HG03108 (cell line): Measurements from ENCODE around the gene GGACT.

Experiments
- ATAC-seq: cut with Tn5 transposase; IDR thresholded peaks from one replicate; pipeline ENCODE4 v1.9.1; 2021; ENCODE audit warnings: moderate library complexity; ENCODE audit not compliant: unreplicated experiment

The GGACT gene

GRCh38 chr13:100515410-100515800, 73.2 kb downstream of the GGACT start:
- no peak for ATAC-seq

DNA sequence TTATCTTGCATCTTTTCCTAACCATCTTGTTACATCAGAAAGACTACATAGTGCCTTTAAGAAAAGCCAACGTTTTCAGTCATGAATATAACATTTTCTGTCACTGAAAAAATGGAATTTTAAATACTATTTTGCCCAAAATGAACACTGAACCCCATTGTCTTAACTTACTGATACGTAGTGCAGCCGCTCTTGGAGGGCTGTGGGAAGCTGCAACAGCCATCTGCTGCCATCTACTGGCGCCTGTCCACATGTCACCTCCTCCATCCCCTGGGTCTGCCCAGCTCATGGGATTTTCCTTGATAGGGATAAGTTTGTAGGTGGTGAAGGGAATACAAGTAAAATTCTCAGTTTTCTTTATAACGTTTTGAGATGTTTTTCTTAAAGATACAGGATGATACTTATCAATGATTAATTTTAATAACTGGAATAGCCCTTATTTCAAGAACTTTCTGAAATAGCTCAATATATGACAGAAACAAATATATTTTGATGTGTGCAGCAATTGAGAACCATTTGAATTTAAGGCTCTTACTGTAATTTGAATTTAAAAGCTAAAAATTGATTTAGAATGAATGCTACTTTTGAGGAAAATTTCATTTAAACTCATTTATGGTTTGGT, 73.7 kb downstream of the GGACT start:
- peak; percentile 56 for ATAC-seq

- ATAC-seq = no peak
These were observed 74.5 kb downstream of the GGACT start for GRCh38 chr13:100513987-100514670.

DNA sequence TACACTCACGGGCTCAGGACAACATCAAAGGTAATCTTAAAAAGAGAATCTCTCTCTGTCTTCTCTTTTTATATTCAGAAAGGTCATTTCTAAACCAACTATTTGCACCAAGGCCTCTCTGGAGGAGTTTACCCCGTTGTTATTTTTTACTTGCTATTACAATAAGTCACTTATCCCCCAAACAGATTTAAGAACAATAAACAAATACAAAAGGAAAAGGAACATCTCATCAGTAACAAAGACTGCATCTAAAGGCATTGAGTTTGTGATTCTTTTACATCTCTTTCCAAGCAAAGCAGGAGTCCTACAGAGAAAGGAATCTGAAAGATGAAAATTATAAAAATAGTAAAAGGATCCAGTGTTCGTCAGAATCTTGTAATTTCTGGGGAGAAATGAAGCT, 75.4 kb downstream of the GGACT start:
- ATAC-seq = no peak

- no peak for ATAC-seq
These were observed 76.2 kb downstream of the GGACT start for GRCh38 chr13:100512422-100512821.

GRCh38 chr13:100511466-100511865, 77.1 kb downstream of the GGACT start:
- ATAC-seq = no peak

DNA sequence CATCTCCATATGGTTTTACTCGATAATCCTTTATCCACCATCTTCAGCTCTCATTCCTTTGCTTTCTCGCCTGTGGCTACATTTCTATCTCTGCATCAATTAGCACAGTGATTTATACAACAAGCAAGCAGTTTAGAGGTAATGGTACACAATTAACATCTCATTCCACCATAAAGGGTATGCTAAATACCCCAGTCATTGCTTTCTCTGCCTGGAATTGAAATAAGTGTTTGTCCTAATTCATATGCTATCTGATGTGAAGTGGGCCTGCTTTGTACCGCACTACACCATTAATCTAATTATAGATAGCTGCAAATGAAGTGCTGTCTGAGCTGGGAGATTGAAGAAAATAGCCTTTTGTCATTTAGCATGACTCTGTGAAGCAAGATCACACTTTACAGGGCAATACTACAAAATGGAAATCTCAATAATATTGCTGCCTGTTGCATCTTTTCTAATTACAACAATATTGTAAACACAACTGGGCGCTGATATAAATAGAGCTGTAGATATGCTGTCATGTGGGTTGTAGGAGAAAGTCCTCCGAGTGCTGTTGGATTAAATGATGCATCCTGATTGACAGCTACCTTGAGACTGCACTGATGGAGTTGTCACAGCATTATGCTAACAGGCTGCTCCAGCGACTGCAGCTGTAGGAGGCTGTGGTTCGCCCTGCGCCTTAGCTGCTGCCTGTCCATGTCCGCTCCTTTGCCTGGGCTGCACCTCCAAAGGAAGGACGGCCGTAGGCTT, 78.2 kb downstream of the GGACT start:
- ATAC-seq = no peak

DNA sequence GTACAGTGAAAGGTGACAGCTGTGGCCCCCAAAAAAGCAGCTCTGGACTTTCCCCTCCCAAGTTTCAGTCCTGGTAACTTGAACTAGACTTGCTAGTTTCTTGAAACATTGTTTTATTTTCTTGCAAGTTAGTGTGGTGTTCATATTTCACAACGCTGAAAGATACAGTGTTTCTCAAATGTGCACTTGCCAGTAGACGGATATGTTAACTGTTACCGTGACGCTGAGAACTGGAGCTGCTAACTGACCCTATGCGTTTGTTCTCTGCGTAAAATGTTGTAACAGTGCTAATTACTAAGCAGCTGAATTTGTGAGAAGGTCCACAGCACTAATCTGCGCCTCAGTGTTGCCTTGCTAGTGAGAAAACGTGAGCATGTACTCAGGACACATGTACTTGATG, 79.6 kb downstream of the GGACT start:
- ATAC-seq = no peak

DNA sequence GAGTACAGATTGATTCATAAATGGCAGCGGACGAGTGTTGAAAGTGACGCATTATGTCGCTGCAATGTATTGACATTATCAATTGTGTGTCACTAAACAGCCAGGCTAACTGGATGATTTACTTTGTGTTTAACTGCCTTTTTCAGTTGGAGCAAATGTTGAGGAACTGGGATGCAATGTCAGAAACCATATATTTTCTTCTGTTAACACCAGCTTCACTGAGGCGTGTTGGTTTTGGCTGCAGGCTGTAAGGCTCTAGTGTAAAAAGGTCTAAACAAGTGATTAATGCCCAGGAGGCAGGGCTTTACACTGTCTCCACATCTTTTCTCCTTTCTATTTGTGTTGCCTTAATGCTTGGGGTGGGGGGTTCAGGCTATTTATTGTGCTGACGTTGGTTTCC, 80.1 kb downstream of the GGACT start:
- no peak for ATAC-seq

- no peak for ATAC-seq
These were observed 81.8 kb downstream of the GGACT start for GRCh38 chr13:100506600-100507422.

- ATAC-seq = no peak
These were observed 82.4 kb downstream of the GGACT start for GRCh38 chr13:100506154-100506553.

- no peak for ATAC-seq
These were observed 85.0 kb downstream of the GGACT start for GRCh38 chr13:100503622-100504021.

GRCh38 chr13:100502446-100502845, 86.1 kb downstream of the GGACT start:
- no peak for ATAC-seq

DNA sequence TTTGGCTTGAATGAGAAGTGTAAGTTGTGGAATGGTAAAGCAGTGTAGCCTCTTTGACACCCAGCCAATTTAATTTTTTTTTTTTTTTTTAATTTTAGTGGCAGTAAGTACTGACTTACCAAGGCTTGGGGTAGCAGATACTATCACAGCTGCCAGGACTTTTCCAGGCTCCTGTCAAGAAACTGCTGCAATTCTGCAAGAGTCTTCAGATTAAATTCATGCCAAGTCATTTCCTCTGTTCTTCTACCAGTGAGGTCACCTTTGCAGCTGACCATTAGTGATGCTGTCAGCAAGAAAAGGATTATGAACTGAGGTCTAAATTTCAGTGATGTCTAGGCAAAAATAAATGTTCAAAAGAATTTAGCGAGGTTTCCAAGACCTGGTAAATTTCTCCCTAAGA, 91.2 kb downstream of the GGACT start:
- ATAC-seq = no peak

DNA sequence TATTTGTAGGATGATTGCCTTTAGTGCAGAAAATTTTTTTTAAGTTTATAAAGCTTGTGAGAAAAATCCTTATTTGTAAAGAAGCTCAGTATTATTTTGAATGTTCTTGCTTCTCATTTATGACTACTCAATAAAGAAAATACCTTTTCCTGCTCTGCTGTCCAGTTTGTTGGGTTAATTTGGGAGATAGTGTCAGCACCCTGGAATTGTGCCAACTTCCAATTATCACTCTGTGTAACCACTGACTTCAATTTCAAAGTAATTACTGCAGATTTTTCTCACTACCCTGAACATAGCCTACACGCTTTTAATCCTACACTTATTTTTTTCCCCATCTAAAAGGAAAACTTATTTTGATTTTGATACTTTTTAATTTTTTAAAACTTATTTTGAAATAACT, 93.1 kb downstream of the GGACT start:
- ATAC-seq = no peak

- ATAC-seq = no peak
These were observed 95.2 kb downstream of the GGACT start for GRCh38 chr13:100493418-100493817.

DNA sequence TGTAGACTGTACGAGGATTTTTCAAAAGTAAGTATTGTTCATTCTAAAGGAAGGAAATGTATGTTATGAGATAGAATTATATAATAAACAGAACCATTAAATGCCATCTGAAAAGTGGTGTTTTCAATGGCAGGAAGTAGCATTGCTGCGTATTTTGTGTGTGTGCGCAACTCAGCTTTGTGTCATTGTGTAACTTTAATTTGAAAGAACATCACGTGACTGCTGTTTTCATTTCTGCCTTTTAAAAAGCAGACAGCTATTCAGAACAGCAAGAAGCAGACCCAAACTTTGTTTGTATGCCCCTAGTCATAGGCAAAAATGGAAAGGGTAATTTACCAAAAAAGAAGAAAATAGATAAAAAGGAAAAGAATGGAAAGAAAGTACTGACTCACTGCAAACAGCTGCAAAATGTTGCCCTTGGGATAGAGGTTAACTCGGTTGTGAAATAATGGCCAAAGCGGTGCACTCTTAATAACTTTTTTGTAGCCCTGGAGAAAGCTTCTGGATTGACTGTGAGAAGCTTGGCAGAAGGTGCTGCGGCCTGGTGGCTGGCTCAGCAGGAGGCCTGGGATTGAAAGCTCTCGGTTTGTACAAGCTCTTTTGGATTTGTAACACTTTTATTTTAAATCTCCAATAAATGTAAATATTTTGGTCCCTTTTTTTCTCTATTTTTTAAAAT, 97.3 kb downstream of the GGACT start:
- no peak for ATAC-seq

GRCh38 chr13:100490692-100491091, 97.9 kb downstream of the GGACT start:
- no peak for ATAC-seq

GRCh38 chr13:100485265-100485664, 103.3 kb downstream of the GGACT start:
- ATAC-seq = no peak

DNA sequence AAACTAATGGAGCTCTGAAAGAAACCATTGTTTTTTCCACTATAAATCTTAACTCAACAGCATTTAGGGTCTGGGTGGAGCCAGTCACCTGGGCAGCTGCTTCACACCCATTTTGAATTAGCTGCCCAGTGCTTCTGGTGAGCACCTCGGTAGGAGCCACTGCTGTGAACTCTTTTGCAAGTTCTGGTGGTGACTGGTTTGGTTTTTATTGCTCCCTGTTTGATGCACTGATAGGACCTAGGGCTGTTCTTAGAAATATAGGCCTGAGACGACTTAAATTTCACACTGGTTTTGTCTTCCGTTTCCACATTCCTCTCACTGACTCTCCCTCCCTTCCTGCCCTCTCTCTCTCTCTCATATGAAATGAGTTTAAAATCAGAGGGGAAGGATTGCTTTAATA, 103.9 kb downstream of the GGACT start:
- no peak for ATAC-seq
